HG02970 (cell line): ENCODE data around the gene CCDC86.
"Not testable (repeated sequence)": the region's sequence is repeated elsewhere in the genome, so short reads cannot be mapped to it uniquely, and the experiment has no call there.

Source experiments
- ATAC-seq: cut with Tn5 transposase; IDR thresholded peaks from one replicate; pipeline ENCODE4 v1.9.1; 2021; ENCODE audit warnings: mild to moderate bottlenecking, moderate library complexity, moderate number of reproducible peaks; ENCODE audit not compliant: unreplicated experiment, low FRiP score

CCDC86 gene, protein sequence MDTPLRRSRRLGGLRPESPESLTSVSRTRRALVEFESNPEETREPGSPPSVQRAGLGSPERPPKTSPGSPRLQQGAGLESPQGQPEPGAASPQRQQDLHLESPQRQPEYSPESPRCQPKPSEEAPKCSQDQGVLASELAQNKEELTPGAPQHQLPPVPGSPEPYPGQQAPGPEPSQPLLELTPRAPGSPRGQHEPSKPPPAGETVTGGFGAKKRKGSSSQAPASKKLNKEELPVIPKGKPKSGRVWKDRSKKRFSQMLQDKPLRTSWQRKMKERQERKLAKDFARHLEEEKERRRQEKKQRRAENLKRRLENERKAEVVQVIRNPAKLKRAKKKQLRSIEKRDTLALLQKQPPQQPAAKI

DNA sequence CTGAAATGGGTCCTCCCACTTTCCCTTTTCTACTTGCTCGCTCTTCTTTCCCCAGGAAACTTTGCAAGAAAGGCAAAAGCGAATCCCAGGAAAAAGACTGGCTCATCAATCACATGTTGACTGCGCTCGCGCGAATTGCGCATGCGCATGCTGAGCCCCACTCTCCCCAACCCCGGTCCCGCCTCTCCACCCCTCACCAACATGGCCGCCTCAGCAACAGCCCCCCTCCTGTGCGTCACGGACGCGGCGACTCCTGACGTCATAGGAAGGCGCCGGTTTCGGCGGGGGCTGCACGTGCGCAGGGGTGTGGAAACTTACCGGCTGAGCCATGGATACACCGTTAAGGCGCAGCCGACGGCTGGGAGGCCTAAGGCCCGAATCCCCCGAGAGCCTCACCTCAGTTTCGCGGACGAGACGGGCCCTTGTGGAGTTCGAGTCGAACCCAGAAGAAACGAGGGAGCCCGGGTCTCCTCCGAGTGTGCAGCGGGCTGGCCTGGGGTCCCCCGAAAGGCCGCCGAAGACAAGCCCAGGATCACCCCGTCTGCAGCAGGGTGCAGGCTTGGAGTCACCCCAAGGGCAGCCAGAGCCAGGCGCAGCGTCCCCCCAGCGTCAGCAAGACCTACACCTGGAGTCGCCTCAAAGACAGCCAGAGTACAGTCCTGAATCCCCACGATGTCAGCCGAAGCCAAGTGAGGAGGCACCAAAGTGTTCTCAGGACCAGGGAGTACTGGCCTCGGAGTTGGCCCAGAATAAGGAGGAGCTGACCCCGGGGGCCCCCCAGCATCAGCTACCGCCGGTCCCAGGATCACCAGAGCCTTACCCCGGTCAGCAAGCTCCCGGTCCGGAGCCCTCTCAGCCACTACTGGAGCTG is at the start of gene CCDC86:
Gene CCDC86, plus strand, starts transcription at position 317 of the 871 bp plus-strand sequence. Its CDS starts 12 bp downstream, at position 329.
- peak; percentile 79 for ATAC-seq

- no peak for ATAC-seq
These were observed 49.4 kb upstream of the CCDC86 start for GRCh38 chr11:60792521-60792920.

- no peak for ATAC-seq
These were observed 46.6 kb upstream of the CCDC86 start for GRCh38 chr11:60795291-60795690.

DNA sequence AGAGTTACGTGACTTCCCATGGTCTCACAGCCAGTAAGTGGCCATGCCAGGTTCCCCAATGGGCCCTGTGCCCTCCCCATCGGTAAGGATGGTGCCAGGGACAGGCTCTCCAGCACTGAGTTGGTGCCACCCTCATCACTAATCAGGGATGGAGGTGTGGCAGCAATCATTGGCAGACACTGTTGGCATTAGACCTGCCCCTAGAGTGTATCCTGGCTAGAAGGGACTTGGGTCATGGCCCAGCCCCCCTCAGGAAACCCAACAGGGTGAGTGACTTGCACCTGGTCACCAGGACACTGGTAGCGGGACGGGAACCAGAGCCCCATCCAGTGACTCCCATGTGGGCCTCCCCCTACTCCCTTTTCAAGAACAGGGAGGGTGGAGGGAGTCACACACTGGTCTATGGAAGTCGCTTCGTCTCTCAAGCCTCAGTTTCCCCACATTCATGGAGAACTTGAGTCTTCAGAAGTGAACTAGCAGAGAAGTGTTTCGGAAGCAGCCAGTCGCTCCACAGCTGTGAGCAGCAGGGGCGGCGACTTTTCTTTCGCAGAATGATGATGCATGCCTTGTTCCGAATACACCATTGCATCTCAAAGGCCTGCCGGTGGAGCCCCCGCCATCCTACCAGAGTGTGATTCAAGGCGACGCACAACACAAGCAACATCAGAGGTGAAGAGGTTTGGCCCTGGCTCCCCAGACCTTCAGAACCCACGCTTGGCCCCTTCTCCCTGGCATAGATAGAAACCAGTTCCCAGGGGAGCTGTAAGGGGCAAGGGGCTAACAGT is 43.9 kb upstream of the CCDC86 start:
- no peak for ATAC-seq

DNA sequence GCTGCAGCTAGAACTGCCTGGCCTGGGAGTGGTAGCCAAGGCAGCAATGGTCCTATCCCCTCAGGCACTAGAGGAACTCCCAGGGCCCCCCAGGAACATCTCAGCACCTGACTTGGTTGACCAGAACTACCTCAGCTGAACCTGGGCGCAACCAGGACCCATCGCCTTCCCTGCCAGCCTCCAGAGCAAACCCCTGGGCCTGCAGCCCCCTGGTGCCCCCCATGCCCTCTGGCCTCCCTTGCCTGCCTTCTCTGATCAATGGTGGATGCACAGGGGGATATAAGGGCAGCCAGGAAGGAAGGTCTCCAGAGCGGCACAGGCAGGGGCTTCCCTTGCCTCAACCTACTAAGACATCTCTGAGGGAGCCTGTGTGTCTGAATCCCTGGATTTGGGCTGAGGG is 43.3 kb upstream of the CCDC86 start:
- ATAC-seq, result no peak

DNA sequence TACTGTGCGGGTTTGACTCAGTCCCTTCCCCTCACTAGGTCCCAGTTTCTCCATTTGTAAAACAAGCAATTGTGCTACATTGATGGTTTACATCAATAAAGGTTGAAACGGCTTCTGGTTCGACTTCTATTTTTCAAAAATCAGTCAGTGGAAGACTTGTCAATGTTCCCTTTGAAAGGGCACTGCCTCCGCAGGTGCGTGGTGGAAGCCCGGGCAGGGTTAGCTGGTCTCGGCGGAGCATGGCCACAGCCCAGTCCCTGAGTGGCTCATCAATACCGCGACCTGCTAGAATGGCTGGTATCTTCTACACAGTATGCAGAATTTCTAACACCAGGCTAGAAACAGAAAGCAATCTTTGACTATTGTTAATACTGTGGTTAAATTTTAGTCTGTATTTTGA is 40.7 kb upstream of the CCDC86 start:
- no peak for ATAC-seq

DNA sequence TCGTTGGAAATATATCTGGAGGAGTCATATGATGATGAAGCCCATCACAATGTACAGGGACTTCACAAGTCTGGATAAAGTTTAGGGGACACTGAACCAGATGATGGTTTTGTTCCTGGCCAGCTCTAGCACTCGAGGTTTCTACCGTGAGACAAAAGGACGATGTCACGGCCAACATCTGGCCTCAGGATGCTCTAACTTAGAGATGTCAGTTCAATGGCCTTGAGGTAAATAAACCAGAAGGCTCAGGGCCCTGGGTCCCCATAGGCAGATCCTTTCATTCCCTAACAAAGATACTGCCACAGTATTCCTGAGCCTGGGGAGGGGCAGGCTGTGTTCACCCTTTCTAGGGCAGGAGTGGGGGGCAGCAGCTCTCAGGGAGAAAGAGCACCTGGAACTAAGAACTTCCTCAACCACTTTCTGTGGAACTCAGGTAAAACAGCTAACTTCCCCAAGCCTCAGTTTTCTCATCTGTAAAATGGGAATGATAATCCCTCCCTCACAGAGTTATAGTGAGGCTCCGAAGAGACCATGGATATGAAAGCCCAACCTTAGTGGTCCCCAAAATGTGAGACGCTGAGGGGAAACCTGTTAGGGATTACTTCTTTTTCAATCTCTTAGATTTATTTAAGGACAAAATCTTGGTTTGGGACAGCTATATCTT is 38.5 kb upstream of the CCDC86 start:
- no peak for ATAC-seq

DNA sequence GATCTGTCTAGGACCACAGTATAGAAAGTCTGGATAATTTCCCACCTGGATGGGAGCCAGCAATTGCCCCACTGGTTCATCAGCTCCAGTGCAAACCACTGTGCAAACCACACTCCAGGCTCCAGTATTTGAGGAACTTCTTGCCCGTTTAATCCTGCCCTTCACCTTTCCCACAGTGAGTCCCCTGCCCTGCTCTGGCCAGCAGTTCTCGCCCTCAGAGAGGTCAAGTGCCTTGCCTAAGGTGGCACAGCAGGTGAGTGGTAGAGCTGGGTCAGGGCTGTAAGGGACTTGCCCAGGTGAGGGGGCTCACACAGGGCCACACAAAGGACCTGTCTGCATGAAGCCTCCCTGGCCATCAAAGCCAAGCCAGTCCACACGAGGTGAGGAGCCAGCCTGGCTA is 32.7 kb upstream of the CCDC86 start:
- ATAC-seq, result no peak

GRCh38 chr11:60809691-60810090 is 32.2 kb upstream of the CCDC86 start:
- ATAC-seq, result no peak

DNA sequence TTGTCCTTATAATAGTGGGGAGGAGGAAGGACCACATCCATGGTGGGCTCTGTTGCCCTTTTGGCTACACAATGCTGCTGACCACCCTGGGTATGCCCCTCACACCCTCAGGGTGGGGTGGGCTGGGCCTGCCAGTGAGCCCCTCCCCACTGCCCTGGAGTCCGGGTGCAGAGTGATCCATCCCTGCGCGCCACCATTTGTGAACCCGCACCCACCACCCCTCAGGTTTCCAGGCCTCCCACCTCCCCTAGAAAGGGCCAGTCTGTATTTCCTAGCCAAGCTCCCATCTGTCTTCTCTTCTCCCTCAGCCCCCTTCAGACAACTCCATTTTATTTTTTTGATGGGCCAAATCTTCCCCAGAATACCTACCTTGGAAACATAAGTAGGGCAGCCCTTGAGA is 31.8 kb upstream of the CCDC86 start:
- ATAC-seq, result no peak

DNA sequence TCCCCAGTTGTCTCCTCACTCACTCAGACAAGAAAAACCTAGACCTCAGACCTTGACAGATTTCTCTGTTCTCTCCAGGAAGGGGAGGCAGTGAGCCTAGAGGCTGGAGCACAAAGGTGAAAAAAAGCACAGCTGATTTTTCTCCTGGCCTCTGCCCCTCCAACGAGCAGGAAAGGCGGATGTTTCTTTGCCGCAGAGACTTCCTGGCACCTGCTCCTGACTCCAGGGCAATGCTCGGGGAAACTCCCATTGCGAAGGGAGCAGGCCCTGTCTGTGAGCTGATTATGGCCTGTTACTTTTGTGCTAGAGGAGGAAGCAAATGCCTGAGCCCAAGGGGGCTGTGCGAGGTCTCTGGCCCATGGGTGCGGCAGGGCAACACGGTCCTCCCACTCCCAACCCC is 31.3 kb upstream of the CCDC86 start:
- no peak for ATAC-seq

DNA sequence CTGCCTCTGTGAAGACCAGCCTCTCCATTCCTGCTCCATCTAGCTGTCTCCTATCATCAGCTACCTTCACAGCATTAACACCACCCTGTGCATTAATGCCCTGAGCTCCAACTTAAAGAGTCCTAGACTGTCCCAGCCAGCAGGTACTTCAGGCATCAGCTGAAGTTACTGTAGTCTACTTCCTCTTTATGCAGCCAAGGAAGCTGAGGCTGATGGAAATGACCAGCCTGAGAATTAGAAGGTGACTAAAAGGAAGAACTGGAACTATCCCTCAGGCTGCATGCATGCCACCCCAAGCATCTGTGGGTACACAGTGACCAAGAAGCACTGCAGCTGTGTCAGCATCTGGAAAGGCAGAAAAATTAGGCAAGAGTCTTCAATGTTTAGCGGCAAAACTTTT is 28.6 kb upstream of the CCDC86 start:
- no peak for ATAC-seq

DNA sequence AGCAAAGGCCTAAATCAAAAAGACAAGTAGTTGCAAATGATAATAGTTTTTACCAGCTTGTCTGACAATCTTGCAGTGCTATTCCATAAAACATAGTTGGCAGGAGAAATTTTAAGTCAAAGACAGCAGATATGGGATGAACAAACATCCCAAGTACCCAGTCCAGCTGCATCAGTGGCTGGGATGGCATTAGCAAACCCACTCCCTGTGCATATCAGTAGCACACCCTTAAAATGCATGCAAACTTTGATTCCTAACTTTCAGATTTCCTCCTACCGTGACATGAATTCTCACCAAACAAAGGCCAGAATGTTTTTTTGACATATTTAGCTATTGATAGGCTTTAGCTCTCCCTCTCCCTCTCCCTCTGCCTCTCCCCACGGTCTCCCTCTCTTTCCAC is 27.8 kb upstream of the CCDC86 start:
- no peak for ATAC-seq

GRCh38 chr11:60816590-60817157 is 25.2 kb upstream of the CCDC86 start:
- ATAC-seq, result no peak

GRCh38 chr11:60818057-60818456 is 23.9 kb upstream of the CCDC86 start:
- no peak for ATAC-seq

DNA sequence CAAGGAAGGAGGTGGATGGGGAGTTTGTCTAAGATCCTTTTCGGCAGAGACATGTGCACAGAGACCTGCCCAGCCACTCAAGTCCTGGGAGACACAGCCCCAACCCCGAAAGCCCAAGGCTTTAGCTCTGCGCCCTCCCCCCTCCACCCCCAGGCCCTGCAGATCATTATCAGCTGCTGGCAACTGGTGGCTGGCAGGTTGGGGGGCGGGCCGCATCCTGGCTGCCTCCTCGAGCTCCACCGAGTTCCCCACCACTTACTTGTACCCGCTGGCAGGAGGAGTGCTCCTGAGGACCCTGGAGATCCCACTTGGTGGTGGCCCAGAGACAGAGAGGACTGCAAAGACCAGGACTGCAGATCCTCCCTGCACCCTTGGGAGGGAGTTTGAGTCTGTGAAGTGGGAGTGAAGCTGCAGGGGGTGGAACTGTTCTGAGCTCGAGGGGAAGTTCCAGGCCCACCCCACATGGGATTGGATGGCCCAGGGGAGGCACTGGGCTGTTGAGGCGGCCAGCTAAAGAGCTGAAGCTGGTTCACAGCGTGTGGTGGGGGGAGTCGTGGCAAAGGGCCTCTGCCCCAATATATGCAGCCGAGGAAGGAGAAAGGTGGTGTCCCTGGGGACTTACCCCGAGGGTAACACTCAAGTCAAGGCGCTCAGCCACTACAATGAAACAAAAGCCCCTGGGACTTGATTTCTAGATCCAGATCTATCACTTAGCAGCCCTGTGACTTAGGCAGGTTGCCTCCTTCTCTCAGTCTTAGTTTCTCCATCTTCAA is 19.9 kb upstream of the CCDC86 start:
- no peak for ATAC-seq

GRCh38 chr11:60823745-60824306 is 18.1 kb upstream of the CCDC86 start:
- not testable (repeated sequence) for ATAC-seq

GRCh38 chr11:60825118-60825517 is 16.8 kb upstream of the CCDC86 start:
- no peak for ATAC-seq

DNA sequence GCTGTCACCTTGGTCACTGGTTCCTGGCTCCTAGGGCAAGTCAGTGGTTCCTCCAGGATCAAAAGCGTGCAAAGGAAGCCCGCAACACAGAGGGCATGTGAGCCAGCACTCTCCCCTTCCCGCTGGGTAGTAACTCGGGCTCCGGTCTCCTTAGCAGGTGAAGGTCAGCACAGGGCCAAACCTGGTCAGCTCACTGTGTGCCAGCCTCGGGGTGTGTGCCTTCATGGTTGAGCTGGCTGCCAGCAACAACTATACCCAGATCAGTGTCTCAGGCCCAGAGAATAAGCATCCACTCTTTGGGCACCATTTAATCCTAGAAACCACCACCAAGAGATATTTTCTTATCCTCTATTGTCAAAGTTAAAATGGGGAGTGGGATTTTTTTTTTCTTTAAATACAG is 16.1 kb upstream of the CCDC86 start:
- ATAC-seq, result no peak
